ENCODE results near the gene RAB20. TPM values are rescaled to one million over a fixed set of nuclear protein-coding genes. Genes with fewer than 3 reads are reported as not detected.

The RAB20 gene
- total and polyA plus RNA-seq, 5 experiments from 2014 or later = 2.2 to 4.5 (median 2.9) TPM

GRCh38 chr13:110589793-110590390 lies 28.4 kb upstream of the RAB20 start:
- no peak overlapping the region for H3K27ac Mint-ChIP-seq
- H3K36me3 Mint-ChIP-seq = no peaks in the 10 kb centered on the region
- ATAC-seq (no peak), DNase-seq (no peak)
- peaks cover 2 to 15% (median 5%) of the 10 kb centered on the region in 5 donors for H3K27me3 Mint-ChIP-seq
- H3K4me3 Mint-ChIP-seq = no peak overlapping the region
- POLR2A ChIA-PET = no interaction called here
- no peaks in the 10 kb centered on the region for H3K4me1 Mint-ChIP-seq
- no peaks in the 10 kb centered on the region for H3K9me3 Mint-ChIP-seq

- Mint-ChIP-seq H3K9me3 (no peaks in the 10 kb centered on the region), H3K27me3 (peaks cover 15 to 48% (median 20%) of the 10 kb centered on the region in 5 donors), H3K4me1 (no peaks in the 10 kb centered on the region), H3K4me3 (no peak overlapping the region), H3K27ac (no peak overlapping the region), H3K36me3 (no peaks in the 10 kb centered on the region)
- POLR2A ChIA-PET = no interaction called here
- DNase-seq = no peak
- no peak for ATAC-seq
These were observed 21.8 kb upstream of the RAB20 start for GRCh38 chr13:110583178-110583865.

GRCh38 chr13:110582421-110582954 lies 21.0 kb upstream of the RAB20 start:
- Mint-ChIP-seq H3K27ac (peak overlapping the region in 1 of 10 donors; percentile 12), H3K4me1 (no peaks in the 10 kb centered on the region), H3K4me3 (no peak overlapping the region), H3K27me3 (peaks cover 15 to 54% (median 20%) of the 10 kb centered on the region in 5 donors), H3K9me3 (no peaks in the 10 kb centered on the region), H3K36me3 (no peaks in the 10 kb centered on the region)
- ATAC-seq (no peak), DNase-seq (no peak)
- POLR2A ChIA-PET = no interaction called here

GRCh38 chr13:110581506-110582185 lies 20.1 kb upstream of the RAB20 start:
- no peak for DNase-seq
- POLR2A ChIA-PET = no interaction called here
- H3K36me3 Mint-ChIP-seq = no peaks in the 10 kb centered on the region
- H3K4me3 Mint-ChIP-seq = no peak overlapping the region
- peaks cover 18 to 61% (median 20%) of the 10 kb centered on the region in 5 donors for H3K27me3 Mint-ChIP-seq
- H3K27ac Mint-ChIP-seq = peak overlapping the region in 1 of 10 donors; percentile 6
- ATAC-seq = no peak
- H3K4me1 Mint-ChIP-seq = no peaks in the 10 kb centered on the region
- H3K9me3 Mint-ChIP-seq = no peaks in the 10 kb centered on the region

GRCh38 chr13:110580800-110581199 lies 19.3 kb upstream of the RAB20 start:
- POLR2A ChIA-PET = no interaction called here
- Mint-ChIP-seq H3K27me3 (peaks cover 15 to 60% (median 24%) of the 10 kb centered on the region in 5 donors), H3K36me3 (no peaks in the 10 kb centered on the region), H3K4me1 (peaks cover 3 to 5% (median 5%) of the 10 kb centered on the region in 4 donors), H3K9me3 (no peaks in the 10 kb centered on the region), H3K4me3 (no peak overlapping the region), H3K27ac (peak overlapping the region in 1 of 10 donors; percentile 6)
- DNase-seq (no peak), ATAC-seq (no peak)

- H3K27ac Mint-ChIP-seq = peak overlapping the region in 1 of 10 donors; percentile 30
- no peak for DNase-seq
- no peaks in the 10 kb centered on the region for H3K36me3 Mint-ChIP-seq
- POLR2A ChIA-PET = no interaction called here
- peaks cover 6 to 12% (median 10%) of the 10 kb centered on the region in 4 donors for H3K4me1 Mint-ChIP-seq
- peaks cover 23 to 78% (median 36%) of the 10 kb centered on the region in 5 donors for H3K27me3 Mint-ChIP-seq
- H3K9me3 Mint-ChIP-seq = no peaks in the 10 kb centered on the region
- no peak for ATAC-seq
- H3K4me3 Mint-ChIP-seq = no peak overlapping the region
These were observed 16.8 kb upstream of the RAB20 start for GRCh38 chr13:110578363-110578762.

GRCh38 chr13:110576736-110577476 lies 15.4 kb upstream of the RAB20 start:
- H3K27ac Mint-ChIP-seq = no peak overlapping the region
- H3K36me3 Mint-ChIP-seq = no peaks in the 10 kb centered on the region
- H3K27me3 Mint-ChIP-seq = peaks cover 23 to 78% (median 37%) of the 10 kb centered on the region in 5 donors
- DNase-seq (no peak), ATAC-seq (no peak)
- POLR2A ChIA-PET = no interaction called here
- no peak overlapping the region for H3K4me3 Mint-ChIP-seq
- H3K9me3 Mint-ChIP-seq = no peaks in the 10 kb centered on the region
- H3K4me1 Mint-ChIP-seq = peaks cover 6 to 12% (median 10%) of the 10 kb centered on the region in 4 donors

- POLR2A ChIA-PET = no interaction called here
- Mint-ChIP-seq H3K27ac (peak overlapping the region in 1 of 10 donors; percentile 46), H3K9me3 (no peaks in the 10 kb centered on the region), H3K36me3 (no peaks in the 10 kb centered on the region), H3K27me3 (peaks cover 25 to 80% (median 37%) of the 10 kb centered on the region in 5 donors), H3K4me3 (peak overlapping the region in 1 of 10 donors; percentile 36), H3K4me1 (peaks cover 6 to 12% (median 10%) of the 10 kb centered on the region in 4 donors)
- ATAC-seq (no peak), DNase-seq (no peak)
These were observed 14.5 kb upstream of the RAB20 start for GRCh38 chr13:110576070-110576394.

- H3K27me3 Mint-ChIP-seq = peaks cover 22 to 82% (median 35%) of the 10 kb centered on the region in 5 donors
- peak overlapping the region in 2 of 10 donors; percentile 46 to 69 for H3K27ac Mint-ChIP-seq
- POLR2A ChIA-PET = no interaction called here
- no peaks in the 10 kb centered on the region for H3K9me3 Mint-ChIP-seq
- no peaks in the 10 kb centered on the region for H3K36me3 Mint-ChIP-seq
- DNase-seq (no peak), ATAC-seq (no peak)
- peaks cover 6 to 12% (median 10%) of the 10 kb centered on the region in 4 donors for H3K4me1 Mint-ChIP-seq
- H3K4me3 Mint-ChIP-seq = peak overlapping the region in 1 of 10 donors; percentile 36
These were observed 14.0 kb upstream of the RAB20 start for GRCh38 chr13:110575322-110576069.

- peaks cover 19 to 86% (median 40%) of the 10 kb centered on the region in 5 donors for H3K27me3 Mint-ChIP-seq
- no peak overlapping the region for H3K4me3 Mint-ChIP-seq
- DNase-seq (no peak), ATAC-seq (no peak)
- H3K4me1 Mint-ChIP-seq = peaks cover 6 to 12% (median 10%) of the 10 kb centered on the region in 4 donors
- no peak overlapping the region for H3K27ac Mint-ChIP-seq
- H3K9me3 Mint-ChIP-seq = no peaks in the 10 kb centered on the region
- H3K36me3 Mint-ChIP-seq = no peaks in the 10 kb centered on the region
- POLR2A ChIA-PET = no interaction called here
These were observed 12.6 kb upstream of the RAB20 start for GRCh38 chr13:110574161-110574560.

- H3K9me3 Mint-ChIP-seq = no peaks in the 10 kb centered on the region
- POLR2A ChIA-PET = no interaction called here
- H3K27me3 Mint-ChIP-seq = peaks cover 19 to 88% (median 39%) of the 10 kb centered on the region in 5 donors
- no peak overlapping the region for H3K4me3 Mint-ChIP-seq
- H3K4me1 Mint-ChIP-seq = peaks cover 6 to 12% (median 10%) of the 10 kb centered on the region in 4 donors
- H3K36me3 Mint-ChIP-seq = no peaks in the 10 kb centered on the region
- no peak for DNase-seq
- ATAC-seq = no peak
- H3K27ac Mint-ChIP-seq = peak overlapping the region in 1 of 10 donors; percentile 36
These were observed 11.2 kb upstream of the RAB20 start for GRCh38 chr13:110572778-110573118.

Measured in naive thymus-derived CD8-positive, alpha-beta T cell (primary cell).